ENCODE measurements around the gene FRAS1.
A peak's percentile ranks its signal among the peaks of the same experiment; 100 is the strongest.

GRCh38 chr4:78565971-78566372, 508.8 kb downstream of the FRAS1 start:
- TF ChIP-seq TARDBP (IDR thresholded peaks at IDR 0.05) (no peak), PKNOX1 (IDR thresholded peaks at IDR 0.05) (peak; percentile 89), ELF4 (IDR thresholded peaks at IDR 0.05) (no peak), CTBP1 (IDR thresholded peaks at IDR 0.05; ENCODE audit: borderline replicate concordance) (no peak), LEF1 (IDR thresholded peaks at IDR 0.05; ENCODE audit: borderline replicate concordance) (no peak), FOXM1 (IDR thresholded peaks at IDR 0.05; ENCODE audit: borderline replicate concordance) (no peak), BHLHE40 (IDR thresholded peaks at IDR 0.05; ENCODE audit: borderline replicate concordance) (no peak), SUZ12 (IDR thresholded peaks at IDR 0.05) (no peak)

Data from HEK293T (cell line).